Measurements from ENCODE around the gene DIPK1A.

DIPK1A gene

GRCh38 chr1:92833840-92834239 lies 127.4 kb downstream of the DIPK1A start:
- peaks cover 45% of the 10 kb centered on the region for H4K20me1 ChIP-seq (ENCODE audit: insufficient read depth, low read length)

GRCh38 chr1:92832537-92833114 lies 128.6 kb downstream of the DIPK1A start:
- H3K27me3 ChIP-seq (replicated peaks; ENCODE audit: insufficient read depth, low read length) = no peaks in the 10 kb centered on the region
- H3K4me1 ChIP-seq (ENCODE audit: low read length) = peaks cover 3% of the 10 kb centered on the region; the same call in 1 of the 2 replicates
- H3K9ac ChIP-seq (ENCODE audit: low read length) = peak overlapping the region; percentile 96
- H3K9me3 ChIP-seq (replicated peaks; ENCODE audit: insufficient read depth, low read length) = no peaks in the 10 kb centered on the region
- peaks cover 35% of the 10 kb centered on the region for H4K20me1 ChIP-seq (ENCODE audit: insufficient read depth, low read length)
- TF ChIP-seq EZH2phosphoT487 (IDR thresholded peaks at IDR 0.05; ENCODE audit: low read length) = no peak
- TF ChIP-seq EZH2 (optimal IDR thresholded peaks at IDR 0.05; ENCODE audit: low read depth, low read length) = no peak
- no peak for TF ChIP-seq CTCF (IDR thresholded peaks at IDR 0.05; ENCODE audit: low read length)
- peak overlapping the region; percentile 78 for H3K4me2 ChIP-seq (ENCODE audit: low read depth, low read length)
- H3K4me3 ChIP-seq (ENCODE audit: low read length) = peak overlapping the region; percentile 90
- peak overlapping the region; percentile 63; the same call in 1 of the 2 replicates for H3K27ac ChIP-seq (ENCODE audit: low read length)
- peaks cover 58% of the 10 kb centered on the region for H3K79me2 ChIP-seq (ENCODE audit: low read length)
- no peaks in the 10 kb centered on the region; the same call in 1 of the 2 replicates for H3F3A ChIP-seq (ENCODE audit: insufficient read depth, low read length)
- H2AFZ ChIP-seq (ENCODE audit: low read length) = no peak overlapping the region
- H3K9me2 ChIP-seq (replicated peaks; ENCODE audit: insufficient read depth, low read length) = no peaks in the 10 kb centered on the region
- no peak for DNase-seq
- H3K36me3 ChIP-seq (replicated peaks; ENCODE audit: insufficient read depth, low read length) = no peaks in the 10 kb centered on the region; the same call in 1 of the 2 replicates

More at GRCh38 chr1:92833840-92834239, 127.4 kb downstream of the DIPK1A start:
- Histone ChIP-seq H3K27me3 (replicated peaks; ENCODE audit: insufficient read depth, low read length) (no peaks in the 10 kb centered on the region), H3K4me1 (ENCODE audit: low read length) (peaks cover 3% of the 10 kb centered on the region; the same call in 1 of the 2 replicates), H3K9me3 (replicated peaks; ENCODE audit: insufficient read depth, low read length) (no peaks in the 10 kb centered on the region), H3K4me2 (ENCODE audit: low read depth, low read length) (peak overlapping the region; percentile 78; the same call in 1 of the 2 replicates), H3K36me3 (replicated peaks; ENCODE audit: insufficient read depth, low read length) (no peaks in the 10 kb centered on the region; the same call in 1 of the 2 replicates), H3K9me2 (replicated peaks; ENCODE audit: insufficient read depth, low read length) (no peaks in the 10 kb centered on the region), H3F3A (ENCODE audit: insufficient read depth, low read length) (peaks cover 2% of the 10 kb centered on the region; the same call in 1 of the 2 replicates), H2AFZ (ENCODE audit: low read length) (no peak overlapping the region), H3K27ac (ENCODE audit: low read length) (no peak overlapping the region; the same call in 1 of the 2 replicates), H3K4me3 (ENCODE audit: low read length) (peak overlapping the region; percentile 90), H3K79me2 (ENCODE audit: low read length) (peaks cover 71% of the 10 kb centered on the region), H3K9ac (ENCODE audit: low read length) (peak overlapping the region; percentile 96; the same call in 1 of the 2 replicates)
- DNase-seq = no peak
- TF ChIP-seq EZH2 (optimal IDR thresholded peaks at IDR 0.05; ENCODE audit: low read depth, low read length) = no peak
- TF ChIP-seq CTCF (IDR thresholded peaks at IDR 0.05; ENCODE audit: low read length) = no peak
- no peak for TF ChIP-seq EZH2phosphoT487 (IDR thresholded peaks at IDR 0.05; ENCODE audit: low read length)

- H3K27me3 ChIP-seq (replicated peaks; ENCODE audit: insufficient read depth, low read length) = no peaks in the 10 kb centered on the region
- peaks cover 33% of the 10 kb centered on the region for H4K20me1 ChIP-seq (ENCODE audit: insufficient read depth, low read length)
- TF ChIP-seq EZH2 (optimal IDR thresholded peaks at IDR 0.05; ENCODE audit: low read depth, low read length) = no peak
- peak; percentile 61 for TF ChIP-seq CTCF (IDR thresholded peaks at IDR 0.05; ENCODE audit: low read length)
- TF ChIP-seq EZH2phosphoT487 (IDR thresholded peaks at IDR 0.05; ENCODE audit: low read length) = no peak
- peak within 1 kb of the TSS; percentile 96 for H3K9ac ChIP-seq (ENCODE audit: low read length)
- peaks cover 52% of the 10 kb centered on the region for H3K79me2 ChIP-seq (ENCODE audit: low read length)
- H3K4me2 ChIP-seq (ENCODE audit: low read depth, low read length) = peak within 1 kb of the TSS; percentile 78
- no peaks in the 10 kb centered on the region for H3K9me2 ChIP-seq (replicated peaks; ENCODE audit: insufficient read depth, low read length)
- peak within 1 kb of the TSS; percentile 63; the same call in 1 of the 2 replicates for H3K27ac ChIP-seq (ENCODE audit: low read length)
- no peaks in the 10 kb centered on the region; the same call in 1 of the 2 replicates for H3F3A ChIP-seq (ENCODE audit: insufficient read depth, low read length)
- H3K9me3 ChIP-seq (replicated peaks; ENCODE audit: insufficient read depth, low read length) = no peaks in the 10 kb centered on the region
- DNase-seq = peak; percentile 91
- H3K36me3 ChIP-seq (replicated peaks; ENCODE audit: insufficient read depth, low read length) = no peaks in the 10 kb centered on the region; the same call in 1 of the 2 replicates
- peak within 1 kb of the TSS; percentile 90 for H3K4me3 ChIP-seq (ENCODE audit: low read length)
- peak within 1 kb of the TSS; percentile 58; the same call in 1 of the 2 replicates for H2AFZ ChIP-seq (ENCODE audit: low read length)
- peaks cover 3% of the 10 kb centered on the region; the same call in 1 of the 2 replicates for H3K4me1 ChIP-seq (ENCODE audit: low read length)
Observed at GRCh38 chr1:92831762-92832536, 129.3 kb downstream of the DIPK1A start, which contains the start of gene RPL5. RPL5 (plus strand) TSS chr1:92832040; CDS start chr1:92832115, 75 bp downstream.
